HepG2 (cell line): ENCODE results near the gene CHPF. TPM values are rescaled to one million over a fixed set of nuclear protein-coding genes. Genes with fewer than 3 reads are reported as not detected.

Experiments
- ATAC-seq: fragments of 200-7000 bp; cut with Tn5 transposase; 3 replicates; pipeline ENCODE4 v1.9.1; 2020; ENCODE audit warnings: mild to moderate bottlenecking, moderate library complexity
- BruUV-seq: library from RNA; stranded (reverse); fragments of 400-500 nt; replicated peaks from 2 replicates; lab custom pipeline; 2021; lab: Mats Ljungman, UMichigan
- CTCF ChIA-PET: fragments of 300-600 bp; formaldehyde crosslinking; extraction: SDS; loops from one replicate; lab custom pipeline; 2021; ENCODE audit warnings: low total read pairs, inconsistent platforms, low intra/inter-chr PET ratio; lab: Yijun Ruan, JAX
- POLR2A ChIA-PET: fragments of 350-600 bp; sonication (Branson Sonifier 250); formaldehyde crosslinking; loops from one replicate; lab custom pipeline; 2020; ENCODE audit warnings: antibody characterized with exemption, inconsistent platforms; lab: Yijun Ruan, JAX
- DNase-seq: peaks from one replicate; pipeline ENCODE4 v3.0.0-alpha.2; 2015; ENCODE audit warnings: low spot score
- FAIRE-seq: peaks from 3 replicates; lab custom pipeline; 2011; peaks lifted over from hg19 to GRCh38; lab: Jason Lieb, UNC
- H2AFZ ChIP-seq: one replicate; pipeline ENCODE4 v1.6.1; 2011; ENCODE audit warnings: low read length, inconsistent platforms
- H3K27ac ChIP-seq: fragments of 300-600 bp; 3 replicates; pipeline ENCODE4 v1.8.0; 2011; ENCODE audit warnings: mixed run types, mild to moderate bottlenecking, mixed read lengths, low read length, inconsistent platforms; ENCODE audit not compliant: insufficient read depth; ENCODE audit errors: extremely low read length
- H3K27me3 ChIP-seq, 2 experiments: fragments of 200-600 bp in 1 of 2; 2 replicates in 1 of 2; 3 replicates in 1 of 2; pipeline versions ENCODE4 v1.6.0 to v1.8.0; 2011; ENCODE audit warnings: low read length in 2 of 2, mild to moderate bottlenecking in 2 of 2, moderate library complexity in 2 of 2, inconsistent platforms in 1 of 2; ENCODE audit not compliant: insufficient read depth in 2 of 2, control insufficient read depth in 1 of 2
- H3K36me3 ChIP-seq, 2 experiments: fragments of 200-600 bp in 1 of 2; replicated peaks in 1 of 2; 2 replicates in 1 of 2; 3 replicates in 1 of 2; pipeline versions ENCODE4 v1.5.1 to v1.8.0; 2011; ENCODE audit warnings: low read length in 2 of 2, inconsistent platforms in 1 of 2; ENCODE audit not compliant: insufficient read depth in 2 of 2, control insufficient read depth in 1 of 2
- H3K4me1 ChIP-seq: 2 replicates; pipeline ENCODE4 v1.5.1; 2012; ENCODE audit warnings: low read length, inconsistent platforms; ENCODE audit not compliant: insufficient read depth
- H3K4me2 ChIP-seq: 2 replicates; pipeline ENCODE4 v1.6.0; 2011; ENCODE audit warnings: low read depth, low read length, inconsistent platforms
- H3K4me3 ChIP-seq, 3 experiments: fragments of 200-600 bp in 1 of 3; sonication (generic), shearing (Covaris generic) in 1 of 3; replicated peaks in 1 of 3; 2 replicates each; pipeline ENCODE4 v1.5.1; 2011 to 2016; ENCODE audit warnings: low read length in 3 of 3, inconsistent platforms in 2 of 3, low read depth in 2 of 3, mild to moderate bottlenecking in 2 of 3, control low read depth in 1 of 3, mixed read lengths in 1 of 3; ENCODE audit not compliant: insufficient read depth in 1 of 3
- H3K79me2 ChIP-seq: one replicate; pipeline ENCODE4 v1.6.1; 2011; ENCODE audit warnings: low read length, inconsistent platforms; ENCODE audit not compliant: insufficient read depth
- H3K9ac ChIP-seq: 2 replicates; pipeline ENCODE4 v1.6.0; 2011; ENCODE audit warnings: mild to moderate bottlenecking, low read depth, low read length, inconsistent platforms; ENCODE audit not compliant: insufficient read depth
- H3K9me3 ChIP-seq: 2 replicates; pipeline ENCODE4 v1.5.1; 2012; ENCODE audit warnings: mild to moderate bottlenecking, low read length
- H4K20me1 ChIP-seq: 2 replicates; pipeline ENCODE4 v1.6.0; 2011; ENCODE audit warnings: inconsistent platforms, mild to moderate bottlenecking, low read length, moderate library complexity; ENCODE audit not compliant: insufficient read depth
- AGO2 ChIP-seq: fragments of 200-400 bp; formaldehyde crosslinking; optimal IDR thresholded peaks from 2 replicates; pipeline ENCODE3; 2017; ENCODE audit warnings: mild to moderate bottlenecking, low read depth, low read length, moderate library complexity
- PREB ChIP-seq: sonication (generic); formaldehyde crosslinking; IDR thresholded peaks from 2 replicates; pipeline ENCODE4 v1.4.0; 2020; ENCODE audit warnings: missing genetic modification reagents
- RBFOX2 ChIP-seq: fragments of 200-400 bp; formaldehyde crosslinking; IDR thresholded peaks from 2 replicates; pipeline ENCODE4 v1.6.1; 2017; ENCODE audit warnings: low read depth, mild to moderate bottlenecking, low read length
- SIX4 ChIP-seq: sonication (generic); formaldehyde crosslinking; IDR thresholded peaks from 2 replicates; pipeline ENCODE4 v1.4.0; 2020; ENCODE audit warnings: missing genetic modification reagents
- SNAI1 ChIP-seq: sonication (generic); formaldehyde crosslinking; IDR thresholded peaks from 2 replicates; pipeline ENCODE4 v1.5.0; 2020; ENCODE audit warnings: mild to moderate bottlenecking, missing genetic modification reagents, borderline replicate concordance
- ZNF44 ChIP-seq: sonication (generic); formaldehyde crosslinking; IDR thresholded peaks from 2 replicates; pipeline ENCODE4 v1.5.1; 2020; ENCODE audit warnings: mild to moderate bottlenecking, missing genetic modification reagents
- ZNF761 ChIP-seq: sonication (generic); formaldehyde crosslinking; conservative IDR thresholded peaks from 2 replicates; pipeline ENCODE4 v1.4.0; 2020; ENCODE audit warnings: mild to moderate bottlenecking, missing genetic modification reagents
- ZSCAN5A ChIP-seq: sonication (generic); formaldehyde crosslinking; IDR thresholded peaks from 2 replicates; pipeline ENCODE4 v1.8.0; 2022; ENCODE audit warnings: mild to moderate bottlenecking, missing genetic modification reagents, borderline replicate concordance
- WGBS: methylation state at CpG from one replicate; pipeline ENCODE4 v1.1.6; 2017; ENCODE audit warnings: low lambda C conversion rate; 5-methylcytosine and 5-hydroxymethylcytosine counted together
- in situ Hi-C: cut with HindIII; loops from 2 replicates; pipeline ENCODE4 v1.10.0; 2017; ENCODE audit warnings: low pct_unique_long_range_greater_than_20kb; ENCODE audit not compliant: extremely low pct_ligation_motif_present
- intact Hi-C: fragments of 100-400 bp; cut with micrococcal nuclease; formaldehyde crosslinking; loops from one replicate; pipeline ENCODE4 v1.10.0; 2022; ENCODE audit not compliant: unreplicated experiment
- polyA plus RNA-seq, 8 experiments: library from polyadenylated mRNA; depleted of rRNA in 3 of 8; stranded (reverse) in 7 of 8; unstranded in 1 of 8; fragments of >200 nt; fragmentation: Illumina TruSeq in 4 of 8; extraction: Trizol in 4 of 8; gene quantifications; 2 replicates each; pipeline versions ENCODE4 v1.2.1 to v1.2.3, GENCODE V29; 2011 to 2016; ENCODE audit warnings: low read depth in 4 of 8, missing spikeins in 1 of 8, mixed read lengths in 1 of 8; ENCODE audit not compliant: insufficient read depth in 1 of 8
- total RNA-seq, 5 experiments: library from RNA; depleted of rRNA; stranded (reverse); fragments of >200 nt; fragmentation: Illumina TruSeq; extraction: Trizol; gene quantifications; 2 replicates each; pipeline ENCODE4 v1.2.3, GENCODE V29; 2016; ENCODE audit warnings: low read depth in 1 of 5

Gene CHPF
- total and polyA plus RNA-seq, 2 of the 13 experiments (the other 11 are each of a cell fraction or from before 2014, with no cell fraction given) = 79.6 to 111 TPM

- POLR2A ChIA-PET = no interaction called here
- H3K9ac ChIP-seq = no peak overlapping the region
- WGBS = 95% methylated on average over 20 of the region's 20 CpGs
These were observed 12.3 kb upstream of the CHPF start for GRCh38 chr2:219555956-219556355.

More at GRCh38 chr2:219555956-219556355, 12.3 kb upstream of the CHPF start:
- TF ChIP-seq ZNF761 (CRISPR knock-in tag) = no peak
- no peak for TF ChIP-seq SIX4
- TF ChIP-seq ZSCAN5A (CRISPR knock-in tag) = no peak
- no peak for TF ChIP-seq PREB (CRISPR knock-in tag)
- no peak for TF ChIP-seq SNAI1 (CRISPR knock-in tag)
- no peak for TF ChIP-seq ZNF44 (CRISPR knock-in tag)
- 0 out of 2 replicates have a peak, but pooled peaks have one; percentile 25 for TF ChIP-seq RBFOX2
- TF ChIP-seq AGO2 = peak; percentile 32
- Histone ChIP-seq H2AFZ (no peak overlapping the region), H3K4me3 (no peak overlapping the region), H3K36me3 (no peaks in the 10 kb centered on the region), H3K4me2 (no peak overlapping the region), H3K27ac (no peak overlapping the region), H3K27me3 (no peaks in the 10 kb centered on the region), H3K79me2 (no peaks in the 10 kb centered on the region), H3K4me1 (peaks cover 31% of the 10 kb centered on the region), H4K20me1 (no peaks in the 10 kb centered on the region), H3K9me3 (no peaks in the 10 kb centered on the region)
- no peak for FAIRE-seq
- no peak for ATAC-seq
- intact Hi-C loops (no loop called here), in situ Hi-C loops (no loop called here)
- CTCF ChIA-PET = no interaction called here
- no peak for DNase-seq
- no TSS peak for BruUV-seq
